Activated gamma-delta T cell treated with Interleukin-2 at 50 U/mL for 16 hours (primary cell): ENCODE data around the gene STYXL2.

Experiments
- DNase-seq: peaks from one replicate; pipeline ENCODE4 v3.0.0-alpha.2; 2020

STYXL2 gene

DNA sequence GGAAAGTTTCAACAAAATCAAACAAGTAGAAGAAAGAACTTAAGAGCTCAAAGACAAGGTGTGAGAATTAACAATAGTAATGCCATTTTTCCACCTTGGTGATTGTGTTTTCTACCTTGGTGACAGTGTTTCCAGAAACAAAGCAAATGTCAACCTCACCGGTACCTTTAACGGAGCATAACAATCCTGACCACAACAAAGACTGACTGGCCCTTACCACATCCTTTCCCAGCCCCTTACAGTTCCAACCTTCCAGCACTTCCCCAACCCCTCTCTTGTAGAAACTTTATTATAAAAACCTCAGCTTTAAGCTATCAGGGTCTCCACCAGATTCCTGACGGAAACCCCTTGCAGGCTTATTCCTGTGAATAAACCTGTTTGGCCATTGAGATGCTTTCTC, 16.7 kb downstream of the STYXL2 start:
- DNase-seq: no peak

DNA sequence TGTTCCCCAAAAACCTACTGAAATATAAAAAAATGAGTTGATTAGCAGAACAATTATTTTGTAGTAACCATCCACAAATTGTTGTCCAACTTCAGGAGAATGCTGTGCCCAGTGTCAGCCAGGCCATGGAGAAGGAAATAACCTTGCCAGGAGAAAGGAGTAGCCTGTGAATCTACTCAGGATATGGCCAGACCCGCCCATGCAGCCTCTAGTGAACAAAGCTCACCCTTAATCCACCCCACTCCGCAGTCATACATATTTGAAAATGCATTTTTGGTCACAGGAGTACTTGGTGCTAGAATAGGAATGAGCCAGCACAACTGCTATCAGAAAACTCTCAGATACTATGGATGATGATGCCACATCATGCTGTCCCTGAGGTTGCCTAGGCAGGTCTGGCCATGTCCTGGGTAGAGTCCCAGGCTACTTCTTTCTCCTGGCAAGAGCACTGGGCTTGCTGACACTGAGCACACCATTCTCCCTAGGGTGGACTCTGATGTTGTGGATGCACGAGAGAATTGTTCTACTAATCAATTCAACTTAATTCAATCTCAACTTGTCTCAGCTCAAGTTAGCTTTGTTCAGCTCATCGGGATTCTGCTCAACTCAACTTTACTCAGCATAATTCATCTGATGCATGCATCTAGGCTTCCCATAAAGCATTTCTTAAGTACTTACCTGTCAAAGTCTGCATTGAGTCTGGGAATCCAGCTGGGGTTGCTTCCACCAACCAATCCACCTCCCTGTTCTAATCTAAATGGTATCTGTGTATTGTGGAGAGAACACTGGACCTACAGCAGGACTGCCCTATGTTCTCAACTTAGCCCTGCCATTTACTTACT, 18.2 kb downstream of the STYXL2 start:
- DNase-seq: no peak

DNA sequence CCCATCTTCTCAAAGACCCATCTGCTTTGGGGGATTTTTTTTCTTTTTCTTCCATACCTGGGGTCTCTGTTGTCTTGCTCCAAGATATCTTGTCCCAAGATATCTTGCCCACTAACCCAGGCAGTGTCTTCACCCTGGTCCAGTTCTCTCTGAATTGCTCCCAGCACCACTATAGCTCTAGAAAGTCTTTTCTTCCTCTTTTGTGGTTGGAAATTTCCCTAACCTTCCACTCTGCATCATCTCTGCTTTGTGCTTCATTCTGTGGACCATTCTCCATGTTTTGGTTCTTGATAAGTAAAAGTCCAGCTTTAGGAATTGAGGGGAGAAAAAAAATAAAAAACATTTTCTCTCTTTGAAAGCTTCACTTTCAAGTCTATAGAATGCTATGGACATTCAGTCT, 20.9 kb downstream of the STYXL2 start:
- no peak for DNase-seq

DNA sequence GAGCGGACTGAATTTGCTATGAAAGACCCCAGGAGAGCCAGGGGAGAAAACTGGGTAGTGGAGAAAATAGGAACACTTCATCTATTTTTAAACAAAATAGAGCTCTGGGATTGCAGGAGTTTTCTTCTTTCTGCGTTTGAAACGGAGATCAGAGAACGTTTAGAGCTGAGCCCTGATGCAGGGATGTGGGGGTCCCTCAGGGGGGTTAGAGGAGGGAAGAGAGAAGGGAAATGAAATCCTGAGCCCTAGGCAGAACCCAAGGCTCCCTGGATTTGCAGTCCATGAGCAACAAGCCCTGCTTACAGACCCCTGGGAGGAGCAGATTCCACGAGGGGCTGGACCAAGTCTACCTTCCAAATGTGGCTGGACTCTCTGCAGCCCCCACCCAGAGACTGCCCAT, 21.8 kb downstream of the STYXL2 start:
- no peak for DNase-seq

DNA sequence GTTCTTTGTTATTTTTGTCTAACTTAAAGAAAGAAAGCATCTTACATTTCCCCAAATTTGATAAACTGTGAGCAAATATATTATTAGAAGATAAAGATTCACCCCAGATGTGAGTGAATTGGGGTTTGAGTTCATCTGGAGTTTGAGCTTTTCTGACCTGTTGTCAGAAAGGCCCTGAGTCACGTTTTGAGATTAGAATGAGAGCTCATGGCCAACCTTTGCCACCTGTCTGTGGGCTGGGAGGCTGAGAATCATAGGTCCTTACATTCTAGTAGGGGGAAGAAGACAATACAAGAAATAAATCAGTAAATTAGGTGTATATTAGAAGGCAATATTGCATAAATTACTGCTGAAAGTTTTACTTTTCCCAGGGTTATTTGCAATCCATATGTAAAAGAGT, 22.3 kb downstream of the STYXL2 start:
- no peak for DNase-seq

DNA sequence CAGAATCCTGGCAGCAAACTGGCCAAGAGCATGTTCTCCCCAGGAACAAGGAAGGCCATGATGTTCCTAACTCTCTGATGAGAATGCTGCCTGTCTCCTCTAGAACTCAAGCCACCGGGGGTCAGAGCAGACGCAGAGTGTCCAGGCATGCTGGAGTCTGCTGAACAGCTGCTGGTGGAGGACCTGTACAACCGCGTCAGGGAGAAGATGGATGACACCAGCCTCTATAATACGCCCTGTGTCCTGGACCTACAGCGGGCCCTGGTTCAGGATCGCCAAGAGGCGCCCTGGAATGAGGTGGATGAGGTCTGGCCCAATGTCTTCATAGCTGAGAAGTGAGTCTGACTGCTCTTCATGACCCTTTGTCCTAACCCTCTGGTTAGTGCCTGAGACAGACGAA, 23.4 kb downstream of the STYXL2 start:
- DNase-seq: no peak

DNA sequence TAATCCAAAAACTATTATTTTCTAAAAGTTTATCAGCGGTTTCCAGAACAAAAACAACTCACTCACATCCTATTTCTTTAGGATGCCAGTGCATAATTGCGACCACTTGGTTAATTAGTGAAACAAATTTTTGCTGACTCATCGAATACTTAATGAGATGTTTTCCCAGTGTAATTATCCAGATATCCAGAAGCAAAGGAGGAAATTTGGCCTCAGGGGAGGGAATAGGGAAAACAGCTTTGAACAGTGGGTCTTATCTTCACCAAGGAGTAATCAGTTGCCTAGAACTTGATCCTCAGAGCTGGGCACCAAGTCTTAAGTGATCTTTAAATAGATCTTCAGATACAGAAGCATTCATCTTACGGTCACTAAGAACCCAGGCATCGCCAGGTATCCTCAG, 24.3 kb downstream of the STYXL2 start:
- DNase-seq: no peak

DNA sequence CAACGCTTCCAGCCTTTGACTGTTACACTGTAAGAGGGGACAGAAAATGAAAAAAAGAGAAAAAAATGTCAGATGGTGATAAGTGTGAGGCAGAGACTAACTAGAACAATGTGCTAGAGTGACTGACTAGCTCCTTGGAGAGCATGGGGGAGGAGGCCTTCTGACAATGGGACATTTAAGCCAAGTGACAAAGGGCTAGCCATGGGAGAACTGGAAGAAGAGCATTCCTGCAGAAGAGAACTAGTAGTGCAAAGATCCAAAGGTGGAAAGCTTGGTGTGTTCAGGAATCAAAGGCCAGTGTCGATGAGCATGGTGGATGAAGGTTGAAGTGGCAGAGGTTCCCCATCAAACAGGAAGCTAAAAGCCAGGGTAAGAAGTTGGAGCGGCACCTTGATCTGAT, 25.8 kb downstream of the STYXL2 start:
- DNase-seq: no peak

DNA sequence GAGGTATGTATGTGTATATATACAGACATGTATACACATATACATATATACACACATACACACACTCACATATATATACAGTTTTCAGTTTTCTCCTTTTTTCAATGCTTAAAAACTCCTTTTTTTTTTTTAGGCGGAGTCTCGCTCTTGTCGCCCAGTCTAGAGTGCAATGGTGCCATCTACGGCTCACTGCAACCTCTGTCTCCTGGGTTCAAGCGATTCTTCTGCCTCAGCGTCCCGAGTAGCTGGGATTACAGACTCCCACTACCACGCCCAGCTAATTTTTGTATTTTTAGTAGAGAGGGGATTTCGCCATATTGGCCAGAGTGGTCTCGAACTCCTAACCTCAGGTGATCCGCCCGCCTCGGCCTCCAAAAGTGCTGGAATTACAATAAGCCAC, 27.0 kb downstream of the STYXL2 start:
- no peak for DNase-seq

DNA sequence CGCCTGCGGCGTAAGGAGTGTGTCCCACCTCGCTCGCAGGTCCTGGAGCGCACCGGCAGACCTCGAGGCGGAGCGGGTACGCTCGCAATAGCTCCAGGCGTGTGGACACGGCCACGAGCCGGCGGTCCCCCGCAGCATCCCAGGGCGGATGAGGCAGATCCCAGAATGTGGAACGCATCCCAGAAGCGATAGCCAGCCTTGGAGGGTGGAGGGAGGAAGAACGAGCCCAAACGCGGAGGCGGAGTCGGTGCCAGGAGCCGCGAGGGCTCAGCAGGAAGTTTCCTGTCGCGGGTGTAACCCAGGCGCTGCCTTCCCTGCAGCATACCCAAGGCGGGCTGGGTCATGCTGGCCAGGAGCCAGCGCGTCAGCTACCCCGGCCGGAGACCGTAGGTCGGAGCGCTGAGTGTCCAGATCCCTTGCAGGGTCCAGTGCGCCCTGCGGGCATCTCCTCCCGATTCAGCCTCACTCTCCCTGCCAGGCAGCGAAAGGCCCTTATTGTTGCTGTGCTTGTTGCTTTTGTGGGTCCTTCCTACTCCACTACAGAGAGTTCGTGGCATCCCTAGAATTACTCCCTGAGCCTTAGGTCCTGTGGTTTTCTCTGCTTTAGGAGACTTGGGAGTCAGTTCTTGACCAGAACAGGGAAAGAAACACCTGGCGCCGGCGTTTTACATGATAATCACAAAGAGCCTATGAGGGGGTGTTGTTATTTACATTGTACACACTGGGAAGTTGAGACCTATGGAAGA, 27.7 kb downstream of the STYXL2 start:
- peak; percentile 21 for DNase-seq

DNA sequence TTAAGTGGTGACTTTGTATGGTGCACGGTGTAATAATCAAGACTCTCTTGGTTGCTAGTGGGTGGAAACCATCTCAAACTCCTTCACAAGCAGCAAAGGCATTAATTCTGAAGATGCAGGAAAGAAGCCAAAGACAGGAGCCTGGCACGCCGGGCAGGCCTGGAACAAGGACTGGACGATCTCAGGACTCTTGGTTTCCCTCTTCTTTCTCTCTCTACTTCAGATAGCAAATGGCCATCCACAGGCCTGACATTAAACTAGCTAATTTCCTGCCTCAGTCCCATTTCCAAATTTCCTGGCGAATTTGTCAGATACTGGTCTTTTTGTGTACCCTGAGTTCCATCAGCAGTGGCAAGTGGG, 28.2 kb downstream of the STYXL2 start:
- DNase-seq: no peak

DNA sequence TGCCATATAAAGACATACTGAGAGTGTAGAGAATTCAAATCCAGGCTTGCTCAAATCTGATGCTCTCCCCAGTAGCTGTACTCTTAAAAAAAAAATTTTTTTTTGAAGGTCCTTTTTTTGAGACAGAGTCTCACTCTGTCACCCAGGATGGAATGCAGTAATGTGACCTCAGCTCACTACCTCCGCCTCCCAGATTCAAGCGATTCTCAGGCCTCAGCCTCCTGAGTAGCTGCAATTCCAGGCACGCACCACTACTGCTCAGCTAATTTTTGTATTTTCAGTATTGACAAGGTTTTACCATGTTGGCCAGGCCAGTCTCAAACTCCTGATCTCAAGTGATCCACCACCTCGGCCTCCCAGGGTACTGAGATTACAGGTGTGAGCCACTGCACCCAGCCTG, 28.7 kb downstream of the STYXL2 start:
- no peak for DNase-seq

DNA sequence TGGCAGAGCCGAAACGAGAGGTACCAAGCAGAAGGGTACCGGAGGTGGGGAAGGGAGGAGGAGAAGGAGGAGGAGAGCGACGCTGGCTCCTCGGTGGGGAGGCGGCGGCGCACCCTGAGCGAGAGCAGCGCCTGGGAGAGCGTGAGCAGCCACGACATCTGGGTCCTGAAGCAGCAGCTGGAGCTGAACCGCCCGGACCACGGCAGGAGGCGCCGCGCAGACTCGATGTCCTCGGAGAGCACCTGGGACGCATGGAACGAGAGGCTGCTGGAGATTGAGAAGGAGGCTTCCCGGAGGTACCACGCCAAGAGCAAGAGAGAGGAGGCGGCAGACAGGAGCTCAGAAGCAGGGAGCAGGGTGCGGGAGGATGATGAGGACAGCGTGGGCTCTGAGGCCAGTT, 32.4 kb downstream of the STYXL2 start:
- DNase-seq: no peak

DNA sequence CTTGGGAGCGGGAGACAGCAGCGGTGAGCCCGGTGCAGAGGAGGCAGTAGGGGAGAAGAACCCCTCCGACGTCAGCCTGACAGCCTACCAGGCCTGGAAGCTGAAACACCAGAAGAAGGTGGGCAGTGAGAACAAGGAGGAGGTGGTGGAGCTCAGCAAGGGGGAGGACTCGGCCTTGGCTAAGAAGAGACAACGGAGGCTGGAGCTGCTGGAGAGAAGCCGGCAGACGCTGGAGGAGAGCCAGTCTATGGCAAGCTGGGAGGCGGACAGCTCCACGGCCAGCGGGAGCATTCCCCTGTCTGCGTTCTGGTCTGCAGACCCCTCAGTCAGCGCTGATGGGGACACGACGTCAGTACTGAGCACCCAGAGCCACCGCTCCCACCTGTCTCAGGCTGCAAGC, 32.9 kb downstream of the STYXL2 start:
- DNase-seq: no peak

DNA sequence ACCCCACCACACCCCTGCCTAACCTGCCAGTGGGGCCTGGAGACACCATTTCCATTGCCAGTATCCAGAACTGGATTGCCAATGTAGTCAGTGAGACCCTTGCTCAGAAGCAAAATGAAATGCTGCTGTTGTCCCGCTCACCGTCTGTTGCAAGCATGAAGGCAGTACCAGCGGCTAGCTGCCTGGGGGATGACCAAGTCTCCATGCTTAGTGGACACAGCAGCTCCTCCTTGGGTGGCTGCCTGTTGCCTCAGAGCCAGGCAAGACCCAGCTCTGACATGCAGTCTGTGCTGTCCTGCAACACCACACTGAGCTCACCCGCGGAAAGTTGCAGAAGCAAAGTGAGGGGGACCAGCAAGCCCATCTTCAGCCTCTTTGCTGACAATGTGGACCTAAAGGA, 33.4 kb downstream of the STYXL2 start:
- no peak for DNase-seq

DNA sequence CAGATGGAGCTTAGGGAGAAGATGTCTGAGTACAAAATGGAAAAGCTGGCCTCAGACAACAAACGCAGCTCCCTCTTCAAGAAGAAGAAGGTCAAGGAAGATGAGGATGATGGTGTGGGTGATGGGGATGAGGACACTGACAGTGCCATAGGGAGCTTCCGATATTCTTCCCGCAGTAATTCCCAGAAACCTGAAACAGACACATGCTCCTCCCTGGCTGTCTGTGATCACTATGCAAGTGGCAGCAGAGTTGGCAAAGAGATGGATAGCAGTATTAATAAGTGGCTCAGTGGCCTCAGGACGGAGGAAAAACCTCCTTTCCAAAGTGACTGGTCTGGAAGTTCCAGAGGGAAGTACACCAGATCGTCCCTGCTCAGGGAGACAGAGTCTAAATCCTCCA, 33.8 kb downstream of the STYXL2 start:
- no peak for DNase-seq

DNA sequence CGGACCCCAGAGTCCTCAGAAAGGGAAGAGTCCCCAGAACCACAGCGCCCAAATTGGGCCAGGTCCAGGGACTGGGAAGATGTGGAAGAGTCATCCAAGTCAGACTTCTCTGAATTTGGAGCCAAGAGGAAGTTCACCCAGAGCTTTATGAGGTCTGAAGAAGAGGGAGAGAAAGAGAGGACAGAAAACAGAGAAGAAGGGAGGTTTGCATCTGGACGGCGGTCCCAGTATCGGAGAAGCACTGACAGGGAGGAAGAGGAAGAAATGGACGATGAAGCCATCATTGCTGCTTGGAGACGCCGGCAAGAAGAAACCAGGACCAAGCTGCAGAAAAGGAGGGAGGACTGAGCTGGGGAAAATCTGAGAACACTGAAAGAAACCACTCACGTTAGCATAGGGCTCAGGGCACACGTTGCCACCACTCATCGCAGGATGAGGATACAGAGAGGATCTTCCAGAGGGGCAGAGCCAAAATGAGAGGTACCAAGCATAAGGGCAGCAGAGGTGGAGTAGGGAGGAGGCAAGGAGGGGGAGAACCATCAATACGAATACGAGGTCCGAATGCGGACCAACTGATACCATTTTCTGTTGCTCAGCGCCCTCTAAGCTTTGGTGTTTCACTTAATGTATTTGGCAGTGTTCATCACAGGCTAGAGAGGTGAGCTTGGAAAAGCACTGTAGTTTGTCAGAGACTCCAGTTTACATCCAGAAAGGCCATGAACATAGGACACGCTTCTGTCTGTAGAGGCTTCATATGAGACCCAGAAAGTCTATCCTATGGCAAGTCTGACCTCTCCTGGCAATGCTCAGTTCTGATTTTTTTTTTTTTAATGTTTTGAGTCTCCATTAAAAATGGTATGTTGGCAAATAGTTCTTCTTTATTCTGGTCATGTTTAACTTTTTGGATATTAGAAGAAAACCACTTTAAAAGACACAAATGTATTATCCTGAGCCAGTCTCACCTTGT, 34.7 kb downstream of the STYXL2 start:
- no peak for DNase-seq

DNA sequence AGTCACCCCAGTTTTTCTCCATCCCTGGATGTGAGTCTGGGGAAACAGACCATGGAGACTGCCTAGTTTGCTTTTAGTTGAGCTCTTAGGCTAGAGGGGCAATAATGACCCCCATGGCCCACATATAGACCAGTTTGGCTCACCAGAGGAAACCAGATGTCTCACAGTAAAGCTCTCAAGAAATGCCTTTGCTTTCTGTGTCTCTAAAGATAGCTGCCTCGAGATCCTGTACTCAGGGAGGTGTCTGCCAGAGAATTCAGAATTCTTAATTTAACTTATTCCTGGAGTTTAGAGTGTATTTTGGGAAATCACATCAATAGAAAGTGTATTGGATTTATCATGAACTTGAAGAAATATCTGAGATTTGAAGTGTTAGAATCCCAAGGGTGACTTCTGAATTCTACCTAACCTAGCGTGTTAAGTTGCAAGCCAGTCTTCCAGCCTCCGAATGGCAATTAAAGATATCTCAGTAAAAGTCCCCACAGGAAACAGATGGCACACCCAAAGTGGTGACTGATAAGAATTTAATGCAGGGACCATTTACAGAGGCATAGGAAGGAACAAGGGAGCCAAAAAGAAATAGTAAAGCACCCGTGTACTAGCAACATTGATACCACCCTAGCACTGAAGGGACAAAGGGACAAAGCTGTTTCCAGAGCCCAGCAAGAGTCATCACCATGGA, 37.1 kb downstream of the STYXL2 start:
- no peak for DNase-seq

DNA sequence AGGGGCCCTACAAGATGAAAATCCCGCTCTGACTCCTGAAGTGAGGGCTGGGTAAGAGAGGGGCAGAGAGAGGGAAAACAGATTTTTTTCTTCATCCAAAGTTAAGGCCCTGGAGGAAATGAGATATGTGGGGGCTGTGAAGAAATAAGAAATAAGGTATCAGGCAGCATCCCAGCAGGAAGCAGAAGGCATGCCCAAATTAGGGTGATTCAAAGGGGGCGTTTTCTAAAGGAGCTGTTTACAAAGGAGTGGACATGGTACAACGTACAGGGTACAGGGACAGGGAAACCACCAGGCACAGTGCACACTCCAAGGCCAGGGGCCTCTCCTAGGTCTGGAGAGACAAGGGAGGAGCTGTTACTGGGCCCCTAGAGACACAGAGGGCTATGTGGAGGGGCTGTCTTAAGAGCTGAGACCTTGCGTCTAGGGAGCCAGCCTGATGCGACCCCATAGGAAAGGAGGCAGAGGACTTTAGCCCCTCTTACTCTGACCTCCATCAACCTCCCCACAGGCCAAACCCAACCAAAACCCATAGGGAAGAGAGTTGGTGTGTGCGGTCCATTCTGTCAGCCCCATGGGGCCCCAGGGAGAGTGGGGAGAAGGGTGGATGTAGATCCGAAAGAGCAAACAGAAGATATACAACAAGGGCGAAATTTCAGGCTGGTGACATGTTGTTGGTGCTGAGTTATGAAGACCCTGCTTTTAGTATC, 38.6 kb downstream of the STYXL2 start:
- no peak for DNase-seq

DNA sequence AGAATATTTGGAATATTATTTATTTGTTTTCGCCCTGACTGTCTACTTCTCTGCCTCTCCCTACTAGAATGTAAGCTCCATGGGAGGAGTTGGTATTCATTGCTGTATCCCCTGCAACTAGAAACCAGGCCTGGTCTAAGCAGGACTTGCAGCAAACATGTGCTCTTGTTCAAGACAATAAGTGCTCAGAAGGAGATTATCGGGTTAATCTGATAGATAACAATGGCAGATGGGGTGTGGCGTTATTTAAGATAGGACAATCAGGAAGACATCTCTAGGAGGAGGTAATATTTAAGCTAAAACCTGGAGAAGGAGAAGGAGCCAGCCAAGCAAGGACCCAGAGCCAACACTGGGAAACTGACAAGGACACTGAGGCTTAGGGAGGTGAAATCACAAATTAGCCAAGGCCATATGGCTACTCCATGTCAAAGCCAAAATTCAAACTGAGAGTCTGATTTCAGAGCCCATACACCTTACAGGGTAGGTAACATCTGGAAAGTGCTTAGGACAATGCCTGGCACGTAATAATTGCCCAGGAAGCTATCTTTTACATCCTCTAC, 41.5 kb downstream of the STYXL2 start:
- DNase-seq: no peak

DNA sequence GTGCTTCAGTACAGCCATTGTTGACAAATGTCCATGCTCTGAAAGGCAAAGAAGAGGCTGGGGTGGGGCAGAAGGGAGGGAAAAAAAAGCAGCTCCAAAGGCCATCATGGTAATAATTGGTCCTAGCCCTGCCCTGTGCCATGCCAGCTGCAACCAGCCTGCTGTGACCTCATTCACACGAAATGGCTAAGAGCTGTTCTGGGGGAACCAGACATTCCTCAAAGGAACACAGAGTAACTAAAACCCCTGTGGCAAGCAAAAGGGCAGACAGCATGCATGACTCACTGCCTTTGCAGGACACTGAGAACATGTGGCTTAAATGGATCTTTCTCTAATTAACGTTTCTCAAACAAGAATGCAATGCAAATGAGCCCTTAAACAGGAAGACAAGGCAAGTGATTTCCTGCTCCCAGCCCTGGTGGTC, 42.3 kb downstream of the STYXL2 start:
- no peak for DNase-seq

DNA sequence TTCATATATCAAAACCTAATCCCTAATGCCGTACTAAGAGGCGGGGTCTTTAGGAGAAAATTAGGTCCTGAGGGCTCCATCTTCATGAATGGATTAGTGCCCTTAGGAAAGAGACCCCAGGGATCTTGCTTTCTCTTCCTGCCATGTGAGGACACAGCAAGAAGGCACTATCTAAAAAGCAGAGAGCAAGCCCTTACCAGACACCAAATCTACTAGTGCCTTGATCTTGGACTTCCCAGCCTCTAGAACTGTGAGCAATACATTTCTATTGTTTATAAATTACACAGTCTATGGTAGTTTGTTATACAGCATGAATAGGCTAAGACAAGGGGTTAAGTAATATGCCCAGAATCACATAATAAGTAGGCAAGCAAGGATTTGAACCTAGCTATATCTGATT, 42.9 kb downstream of the STYXL2 start:
- no peak for DNase-seq
